Inflammatory macrophage (primary cell): ENCODE results near the gene KCNAB2.

Source experiments
- DNase-seq, 2 donors: peaks; one replicate each; pipeline ENCODE4 v3.0.0-alpha.2; 2020 to 2022

The KCNAB2 gene

DNA sequence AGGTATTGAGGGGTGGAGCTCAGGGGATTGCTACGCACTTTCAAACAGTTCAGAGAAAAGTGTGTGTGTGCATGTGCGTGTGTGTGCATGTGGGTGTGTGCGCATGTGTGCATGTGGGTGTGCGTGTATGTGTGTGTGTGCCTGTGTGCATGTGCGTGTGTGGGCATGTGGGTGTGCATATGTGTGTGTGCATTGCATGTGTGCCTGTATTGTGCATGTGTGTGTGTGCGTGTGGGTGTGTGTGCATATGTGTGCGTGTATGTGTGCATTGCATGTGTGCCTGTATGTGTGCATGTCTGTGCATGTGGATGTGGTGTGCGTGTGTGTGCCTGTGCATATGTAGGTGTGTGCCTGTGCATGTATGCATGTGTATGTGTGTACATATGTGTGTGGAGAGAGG, 12.6 kb upstream of the KCNAB2 start:
- no peak for DNase-seq

DNA sequence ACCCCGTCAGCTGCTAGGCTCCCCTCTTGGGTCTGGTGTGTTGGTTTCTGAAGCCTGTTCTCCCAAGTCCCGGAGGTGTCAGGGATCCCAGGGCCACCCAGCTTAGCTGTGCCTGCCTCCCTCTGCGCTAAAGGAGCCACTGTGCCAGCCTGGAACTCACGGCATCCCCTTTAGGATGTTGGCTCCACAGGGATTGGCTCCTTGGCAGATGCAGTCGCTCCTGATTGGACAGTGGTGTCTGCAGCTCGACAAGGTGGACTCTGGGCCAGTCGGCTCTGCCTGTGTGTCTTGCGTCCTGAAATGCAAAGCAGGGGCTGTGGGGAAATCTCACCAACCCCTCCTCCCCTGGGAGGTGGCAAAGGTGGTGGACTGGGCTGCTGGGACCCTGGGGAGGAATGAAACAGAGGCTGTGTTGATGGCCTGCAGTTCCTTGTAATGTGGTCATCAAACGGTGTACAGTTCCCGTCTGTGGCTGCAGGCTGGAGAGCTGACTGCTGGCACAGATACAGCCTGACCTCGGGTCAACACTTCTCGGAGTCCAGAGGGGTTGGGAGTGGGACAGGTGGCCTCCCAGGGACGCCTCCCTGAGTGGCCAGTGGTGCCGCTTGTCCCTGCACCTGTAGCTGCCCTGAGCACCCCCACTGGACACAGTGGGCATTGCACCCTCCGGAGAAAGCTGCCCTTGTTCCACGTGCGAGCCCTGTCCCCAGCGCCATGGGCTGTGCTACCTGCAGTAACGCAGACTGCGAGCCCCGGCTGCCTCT, 11.5 kb upstream of the KCNAB2 start:
- no peak for DNase-seq

DNA sequence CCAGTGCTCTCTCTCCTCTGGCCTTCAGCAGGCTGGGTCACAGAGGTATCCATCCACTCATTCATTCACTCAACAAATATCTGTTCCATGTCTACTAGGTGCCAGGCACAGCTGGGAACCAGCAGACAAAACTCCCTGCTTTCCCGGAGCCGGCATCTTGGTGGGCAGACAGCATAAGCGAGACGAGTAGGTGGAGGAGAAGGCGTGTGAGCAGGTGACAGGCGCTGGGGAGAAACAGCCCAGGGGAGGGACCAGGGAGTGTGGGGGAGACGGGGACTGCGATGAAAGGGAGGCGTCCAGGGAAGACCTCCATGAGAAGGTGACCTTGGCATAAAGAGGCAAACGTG, 11.0 kb upstream of the KCNAB2 start:
- DNase-seq = no peak

DNA sequence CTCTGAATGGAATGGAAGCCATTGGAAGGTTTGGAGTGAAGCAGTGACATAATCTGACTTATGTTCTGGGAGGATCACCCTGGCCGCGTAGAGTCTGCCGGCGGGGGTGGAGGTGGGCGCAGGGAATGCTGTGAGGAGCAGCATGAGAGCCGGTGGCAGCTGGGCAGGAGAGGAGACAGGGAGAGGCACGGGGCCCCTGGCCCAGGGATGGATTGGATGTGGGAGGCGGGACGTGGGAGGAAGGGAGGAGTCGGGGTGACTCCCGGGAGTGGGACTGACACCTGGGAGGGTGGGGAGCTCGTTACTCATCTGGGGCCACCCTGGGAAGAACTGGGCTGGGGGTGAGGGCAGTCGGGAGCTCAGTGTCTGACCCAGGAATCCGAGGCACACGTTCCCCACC, 10.4 kb upstream of the KCNAB2 start:
- DNase-seq = no peak

DNA sequence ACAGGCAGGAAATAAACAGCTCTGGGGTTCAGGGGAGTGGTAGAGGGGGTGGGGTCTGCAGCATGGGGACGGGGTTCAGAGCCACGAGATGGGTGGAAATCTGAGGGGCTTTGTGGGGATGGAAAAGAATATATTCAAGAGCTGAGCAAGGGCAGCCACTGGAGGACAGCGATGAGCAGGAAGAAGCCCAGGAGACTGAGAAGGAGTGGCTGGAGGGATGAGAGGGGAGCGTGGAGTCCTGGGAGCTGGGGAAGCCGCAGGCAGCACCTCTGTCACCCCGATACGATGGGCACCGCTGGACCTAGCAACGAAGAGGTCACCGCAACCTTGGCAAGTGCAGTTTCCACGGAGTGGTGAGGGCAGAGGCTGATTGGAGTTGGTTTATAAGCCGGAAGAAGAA, 10.0 kb upstream of the KCNAB2 start:
- DNase-seq = no peak

DNA sequence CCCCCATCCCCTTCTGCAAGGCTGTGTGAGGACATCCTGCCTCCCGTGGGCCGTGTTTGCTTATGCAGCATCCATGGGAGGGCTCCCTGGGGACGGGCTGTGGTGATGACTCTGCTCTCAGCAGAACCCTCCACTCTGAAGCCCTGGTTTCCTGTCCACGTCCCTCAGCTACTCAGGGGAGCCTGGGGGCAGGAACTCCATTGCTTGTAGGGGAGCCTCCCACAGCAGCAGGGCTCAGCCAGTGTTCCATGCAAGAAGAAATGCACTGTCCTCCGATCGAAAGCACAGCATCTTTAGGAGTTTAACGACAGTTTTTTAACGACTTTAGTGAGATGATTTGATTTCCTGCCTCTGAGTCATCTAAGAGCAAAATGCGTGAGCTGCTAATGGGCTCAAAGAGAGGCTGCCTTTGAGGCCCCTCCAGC, 8.3 kb upstream of the KCNAB2 start:
- no peak for DNase-seq

DNA sequence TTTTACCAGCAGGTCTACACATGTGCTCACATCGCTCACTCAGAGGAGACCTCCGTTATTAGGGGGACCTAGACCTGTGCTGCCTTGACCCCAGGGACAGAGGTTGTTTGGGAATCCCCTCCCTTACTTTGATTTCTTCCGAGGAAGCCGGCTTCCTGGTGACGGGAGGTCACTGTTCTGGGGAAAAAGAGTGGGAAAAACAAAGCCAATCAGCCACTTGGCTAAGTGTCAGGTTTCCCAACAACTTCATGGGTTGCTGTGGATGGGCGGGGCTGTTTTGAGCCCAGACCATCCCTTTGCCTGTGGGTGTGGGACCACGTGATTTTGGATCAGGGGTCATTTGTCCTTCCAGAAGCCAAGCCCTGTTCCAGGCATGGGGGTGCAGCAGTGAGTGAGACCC, 7.1 kb upstream of the KCNAB2 start:
- DNase-seq = no peak

DNA sequence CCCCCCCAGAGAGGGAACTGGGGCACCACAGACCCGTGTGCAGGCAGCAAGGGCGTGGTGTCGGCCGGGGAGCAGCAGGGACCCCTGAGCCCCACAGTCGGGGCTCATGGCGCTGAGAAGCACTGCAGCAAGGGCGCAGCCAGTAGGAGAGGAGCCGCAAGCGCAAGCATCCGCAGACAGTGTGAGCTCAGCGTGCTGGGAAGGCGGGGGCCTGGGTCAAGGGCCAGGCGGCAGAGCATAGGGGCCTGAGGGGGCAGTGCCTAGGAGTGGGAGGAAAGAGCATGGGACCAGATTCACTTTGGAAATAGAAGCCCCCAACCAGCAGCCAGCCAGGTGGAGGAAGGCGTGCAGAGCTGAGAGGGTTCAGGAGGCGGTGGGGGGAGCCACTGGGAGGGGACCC, 6.7 kb upstream of the KCNAB2 start:
- no peak for DNase-seq

DNA sequence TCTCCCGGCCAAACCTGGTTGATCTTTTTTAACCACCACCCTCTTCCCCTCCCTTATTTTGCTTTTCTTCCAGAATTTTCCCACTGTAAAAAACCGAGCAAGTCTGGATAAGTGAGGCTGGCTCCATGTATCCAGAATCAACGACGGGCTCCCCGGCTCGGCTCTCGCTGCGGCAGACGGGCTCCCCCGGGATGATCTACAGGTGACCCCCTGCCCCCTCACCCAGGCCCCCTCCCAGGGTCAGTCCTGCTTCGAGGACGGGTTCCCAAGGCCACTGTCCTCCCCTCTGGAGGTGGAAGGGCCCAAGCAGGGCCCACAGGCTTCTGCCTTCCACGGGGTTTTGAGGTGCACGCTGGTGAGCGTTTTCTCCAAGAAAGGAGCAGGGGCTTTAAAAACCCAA, 5.2 kb upstream of the KCNAB2 start:
- no peak for DNase-seq

DNA sequence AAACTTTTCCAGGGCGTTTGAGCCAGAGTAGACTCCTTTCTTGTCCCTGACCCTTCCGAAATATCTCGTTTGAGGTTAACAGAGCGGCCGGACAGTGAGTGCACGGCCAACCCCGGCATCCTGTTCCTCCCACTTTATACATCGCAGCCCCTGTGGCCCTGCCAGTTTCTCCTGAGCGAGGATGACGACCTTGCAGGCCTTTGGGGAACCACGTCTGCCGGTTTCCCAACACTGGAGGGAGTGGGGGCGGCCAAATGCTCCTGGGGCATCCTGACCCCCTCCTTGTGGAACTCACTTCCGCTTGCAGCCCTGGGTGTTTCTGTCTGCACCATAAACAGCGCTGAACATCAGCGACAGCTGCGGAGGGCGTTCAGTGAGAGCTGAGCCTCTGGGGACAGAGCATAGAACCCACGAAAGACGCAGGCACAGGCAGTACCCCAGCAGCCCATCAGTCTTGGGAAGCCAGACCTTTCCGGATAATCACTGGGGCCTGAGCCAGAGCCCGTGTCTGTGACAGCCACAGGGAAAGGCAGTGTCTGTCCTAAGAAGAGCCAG, 4.8 kb upstream of the KCNAB2 start:
- peak; percentile 58 to 76 for DNase-seq

DNA sequence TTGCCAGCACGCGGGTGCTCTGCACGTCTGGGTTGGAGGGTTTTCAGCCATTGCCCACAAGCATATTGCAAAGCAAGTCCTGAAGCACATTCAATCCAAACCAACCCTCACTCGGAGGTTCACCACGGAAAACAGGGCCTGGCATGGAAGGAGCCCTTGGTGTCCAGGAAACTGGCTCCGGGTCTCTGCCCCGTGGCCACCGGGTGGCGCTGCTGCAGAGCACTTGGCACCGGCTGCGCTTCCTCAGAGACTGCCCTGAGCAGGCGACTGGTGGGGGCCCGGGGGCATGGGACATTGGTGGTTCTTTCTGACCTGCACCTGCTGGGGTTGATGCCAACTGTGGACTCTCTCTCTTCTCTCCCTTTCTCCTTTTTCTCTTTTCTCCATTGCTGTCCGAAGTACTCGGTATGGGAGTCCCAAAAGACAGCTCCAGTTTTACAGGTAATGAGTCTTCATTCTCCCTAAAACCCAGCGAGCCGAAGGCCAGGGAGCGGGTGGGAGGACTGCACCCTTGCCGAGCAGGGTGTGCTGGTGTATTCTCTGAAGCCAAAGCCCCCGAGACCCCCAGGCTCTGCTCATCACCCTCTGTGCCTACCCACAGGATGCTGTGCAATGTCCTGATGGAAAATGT, 4.1 kb upstream of the KCNAB2 start:
- DNase-seq = peak; percentile 18 to 29

DNA sequence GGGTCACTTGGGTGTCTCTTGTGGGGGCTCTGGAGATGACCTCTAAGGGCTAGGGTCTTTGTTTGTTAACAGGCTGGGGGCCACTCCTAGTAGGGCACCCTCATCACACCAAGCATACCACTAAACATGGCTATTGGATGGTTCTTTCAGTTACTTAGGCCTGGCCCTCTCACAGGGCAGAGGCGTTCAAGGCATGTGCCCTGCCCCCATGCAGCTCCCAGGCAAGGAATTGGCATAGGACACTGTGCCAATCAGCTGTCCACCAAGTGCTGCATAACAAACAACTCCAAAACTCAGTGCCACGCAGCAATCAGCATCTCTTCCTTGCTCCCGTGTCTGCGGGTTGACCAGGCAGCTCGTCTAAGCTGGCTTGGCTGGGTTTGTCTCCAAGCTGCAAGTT, 2.1 kb upstream of the KCNAB2 start:
- no peak for DNase-seq

DNA sequence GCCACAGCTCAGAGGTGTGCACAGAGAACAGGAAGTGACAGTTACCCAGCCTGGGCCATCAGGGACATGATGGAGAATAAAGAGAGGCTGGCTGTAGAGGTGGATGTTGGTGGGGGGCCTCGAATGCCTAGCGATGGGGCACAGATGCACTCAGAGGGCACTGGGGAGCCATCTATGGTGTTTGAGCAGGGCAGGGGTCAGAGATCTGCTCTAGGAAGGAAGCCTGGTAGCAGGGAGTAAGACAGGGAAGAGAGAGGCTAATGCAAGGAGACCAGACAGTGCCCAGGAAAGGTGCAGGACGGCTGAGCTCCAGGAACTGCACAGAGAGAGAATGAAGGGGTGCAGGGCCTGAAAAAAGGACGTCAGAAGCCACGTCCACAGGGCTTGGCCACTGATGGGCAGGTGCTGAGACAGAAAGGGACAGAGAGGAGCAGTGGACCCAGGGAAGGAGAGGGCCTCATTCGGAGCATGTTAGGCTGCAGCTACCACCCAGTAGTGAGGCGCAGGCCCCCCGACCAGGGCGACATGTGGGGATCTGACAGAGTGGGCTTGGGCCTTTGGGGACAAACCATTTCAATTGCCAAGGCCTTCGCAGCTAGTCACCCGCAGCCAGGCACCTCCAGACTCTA, 1.1 kb upstream of the KCNAB2 start:
- DNase-seq = no peak

DNA sequence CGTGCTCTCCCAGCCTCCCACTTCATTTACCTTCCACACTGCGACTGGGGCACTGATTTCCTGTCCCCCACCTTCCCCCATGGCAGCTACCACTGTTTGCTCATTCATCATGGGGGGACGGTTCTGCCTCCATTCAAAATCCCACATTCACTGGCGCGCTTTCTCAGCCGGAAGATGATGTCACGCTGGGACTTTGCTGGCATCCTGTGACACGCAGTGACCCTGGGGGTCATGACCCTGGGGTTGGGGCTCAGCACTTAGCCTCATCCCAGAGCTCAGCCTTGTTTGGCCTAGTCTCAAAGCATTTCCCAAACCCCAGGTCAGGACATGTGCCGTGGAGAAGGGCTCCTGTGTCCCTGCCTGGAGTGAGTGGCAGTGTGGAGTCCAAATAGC, 582 bp upstream of the KCNAB2 start:
- DNase-seq = no peak

DNA sequence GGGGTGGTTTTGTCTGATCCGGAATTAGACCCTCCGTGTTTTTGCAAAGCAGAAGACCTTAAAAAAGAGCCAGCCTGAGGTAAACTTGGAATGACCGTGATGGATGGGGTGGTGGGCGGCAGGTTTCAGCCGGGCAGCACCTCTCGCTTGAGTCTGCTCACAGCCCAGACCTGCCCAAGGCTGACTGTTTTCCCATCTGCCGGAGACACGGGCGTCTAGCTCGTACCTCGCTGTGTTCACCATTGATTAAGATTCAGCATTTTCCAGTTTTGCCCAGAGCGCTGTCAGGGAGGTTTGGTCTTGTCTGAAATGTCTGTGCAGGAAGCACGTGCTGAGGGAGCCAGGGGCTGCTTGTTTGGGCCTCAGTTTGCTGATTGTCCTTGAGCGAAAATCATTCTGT, 591 bp downstream of the KCNAB2 start:
- no peak for DNase-seq

DNA sequence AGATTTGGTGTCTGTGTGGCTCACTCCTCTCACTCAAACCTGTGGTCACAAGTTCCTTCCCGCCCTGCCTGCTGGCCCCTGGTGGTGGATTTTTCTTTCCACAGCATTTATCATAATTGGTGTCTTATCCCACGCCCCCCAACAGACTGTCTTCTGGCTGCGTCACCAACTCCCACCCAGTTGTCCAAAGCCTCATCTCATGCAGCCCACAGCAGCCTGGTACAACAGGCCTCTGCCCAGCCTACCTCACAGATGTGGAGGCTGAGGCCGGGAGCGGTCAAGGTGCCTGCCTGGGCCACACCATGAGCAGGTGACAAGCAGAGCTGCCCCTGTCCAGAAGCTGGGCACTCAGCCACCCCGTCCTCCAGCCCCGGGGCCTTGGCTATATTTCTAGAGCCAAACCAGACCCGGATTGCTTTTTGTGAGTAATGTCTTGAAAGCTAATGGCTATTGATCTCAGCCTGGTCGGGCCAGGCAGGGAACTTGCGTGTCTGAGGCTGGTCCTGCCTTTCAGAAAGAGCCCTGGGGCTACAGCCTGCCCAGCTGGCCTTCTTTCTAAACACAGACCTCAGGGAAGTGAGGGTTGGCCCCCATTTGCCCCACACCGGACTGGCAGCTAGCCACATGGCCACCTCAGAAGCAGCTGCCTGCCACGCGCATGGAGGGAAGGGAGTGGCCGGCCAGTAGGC, 2.6 kb downstream of the KCNAB2 start:
- DNase-seq = peak in 1 of 2 donors; percentile 17

DNA sequence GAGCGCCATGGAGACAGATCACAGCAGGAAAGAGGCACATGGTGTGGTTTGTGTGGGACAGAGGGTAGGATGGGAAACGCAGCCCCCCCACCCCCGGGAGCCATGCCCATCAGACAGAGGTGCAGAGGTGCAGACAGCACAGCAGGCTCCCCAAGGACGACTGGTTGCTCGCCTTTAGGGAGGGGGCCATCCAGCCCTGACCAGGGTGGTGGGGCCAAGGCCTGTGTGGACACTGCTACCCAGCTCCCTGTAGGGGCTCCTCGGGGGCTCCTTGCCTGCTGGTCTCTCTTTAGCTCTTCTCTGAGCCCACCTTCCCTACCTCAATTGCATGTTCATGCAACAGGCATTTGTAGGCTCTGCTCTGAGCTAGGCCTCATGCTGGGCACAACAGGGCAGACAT, 3.7 kb downstream of the KCNAB2 start:
- no peak for DNase-seq

DNA sequence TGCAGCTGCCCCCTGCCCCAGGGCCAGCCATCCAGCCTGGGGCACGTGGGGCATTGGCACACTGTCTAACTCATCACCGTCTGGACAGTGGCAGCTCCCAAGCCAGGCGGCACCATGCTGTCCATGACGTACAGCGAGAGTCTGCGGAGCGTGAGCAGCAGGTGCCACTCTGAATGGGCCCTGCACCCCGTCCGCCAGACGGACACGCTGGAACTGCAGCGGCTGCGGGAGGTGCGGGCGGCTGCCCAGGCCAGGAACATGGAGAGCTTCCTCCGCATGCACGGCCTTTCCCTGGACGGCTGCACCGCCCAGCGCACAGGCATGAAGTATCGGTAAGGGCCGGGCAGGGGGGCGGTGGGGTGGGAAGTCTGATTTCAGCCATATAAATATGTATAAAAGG, 5.7 kb downstream of the KCNAB2 start:
- DNase-seq = no peak

DNA sequence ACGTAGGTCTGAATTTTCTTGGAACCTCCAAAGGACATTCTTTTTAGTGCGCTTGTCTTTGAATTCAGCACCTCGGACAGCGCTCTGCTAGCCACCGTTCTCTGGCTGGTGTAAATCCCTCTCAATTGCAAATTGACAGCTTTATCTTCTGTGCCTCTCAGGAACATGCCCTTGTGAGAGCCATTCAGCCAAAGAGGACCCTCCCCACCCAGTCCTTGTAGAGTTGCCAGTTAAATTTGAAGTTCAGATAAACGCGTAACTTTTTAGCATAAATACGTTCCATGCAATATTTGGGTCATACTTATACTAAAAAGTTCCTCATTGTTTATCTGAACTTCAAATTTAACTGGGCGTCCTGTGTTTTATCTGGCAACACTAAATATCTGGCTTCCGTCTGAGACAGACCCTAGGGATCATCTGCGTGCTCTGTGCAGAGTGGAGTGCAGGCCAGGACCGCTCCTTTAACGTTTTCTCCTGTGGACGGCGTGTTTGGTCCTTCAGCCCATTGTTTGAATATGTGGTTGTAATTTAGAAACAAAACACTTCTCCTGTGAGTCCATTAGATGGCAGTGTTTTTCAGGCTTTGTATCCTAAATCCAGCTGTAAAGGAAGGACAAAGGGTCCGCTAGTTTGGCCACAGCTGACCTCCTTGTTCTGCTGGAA, 7.0 kb downstream of the KCNAB2 start:
- DNase-seq = peak; percentile 50 to 67

DNA sequence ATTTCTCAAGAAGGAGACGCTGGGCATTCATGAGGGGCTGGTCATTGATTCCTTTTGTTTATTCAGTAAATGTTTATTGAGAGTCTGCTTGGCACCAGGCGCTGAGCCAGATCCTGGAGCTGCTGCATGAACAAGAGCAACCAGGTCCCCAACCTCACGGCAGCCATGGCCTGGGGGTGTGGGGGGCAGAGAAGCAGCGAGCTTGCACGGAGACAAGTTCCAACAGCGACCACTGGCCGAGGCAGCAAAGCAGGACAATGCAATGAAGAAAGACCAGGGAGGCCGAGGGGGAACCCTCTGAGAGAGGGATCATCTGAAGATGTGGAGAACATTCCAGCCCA, 7.5 kb downstream of the KCNAB2 start:
- no peak for DNase-seq

DNA sequence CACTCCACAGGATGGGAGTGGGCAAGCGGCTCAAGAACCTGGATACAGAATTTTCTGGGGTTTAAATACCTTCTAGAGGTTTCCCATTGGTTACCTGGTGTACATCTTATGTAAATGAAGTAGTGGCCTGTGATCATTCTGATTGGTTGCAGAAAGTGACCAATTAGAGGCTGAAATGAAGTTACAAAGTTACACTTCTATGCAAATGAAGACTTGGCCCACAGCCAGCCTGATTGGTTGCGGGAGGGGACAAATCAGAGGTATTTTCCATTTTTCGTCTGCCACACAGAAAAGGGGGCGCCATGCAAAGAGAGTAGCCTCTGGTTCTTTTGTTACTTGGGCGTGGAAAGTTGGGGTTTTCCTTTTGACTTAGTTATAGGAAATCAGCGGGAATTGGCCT, 8.9 kb downstream of the KCNAB2 start:
- no peak for DNase-seq

DNA sequence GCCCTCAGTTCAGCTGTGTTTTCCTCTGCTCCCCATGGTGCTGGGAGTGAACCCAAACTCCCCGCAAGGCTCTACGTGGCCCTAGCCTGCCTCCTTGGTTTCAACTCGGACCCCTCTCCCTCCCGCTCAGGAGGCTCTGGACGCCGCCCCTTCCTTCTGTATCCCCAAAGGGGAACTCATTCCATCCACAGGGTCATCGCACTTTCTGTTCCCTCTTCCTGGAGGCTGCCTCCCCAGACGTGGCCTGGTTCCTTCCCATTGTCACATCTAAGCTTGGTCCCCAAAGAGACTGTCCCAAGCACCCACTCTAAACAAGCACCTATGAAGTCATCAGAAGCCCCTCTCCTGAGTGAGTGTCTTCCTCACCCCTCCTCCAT, 10.9 kb downstream of the KCNAB2 start:
- DNase-seq = peak; percentile 85
